Measurements from ENCODE around the gene COL18A1. TPM values are rescaled to one million over a fixed set of nuclear protein-coding genes. Genes with fewer than 3 reads are reported as not detected.

Gene COL18A1
- polyA plus RNA-seq, 1 of the 3 experiments (the other 2 are of a cell fraction): 118 TPM

GRCh38 chr21:45470087-45470515 lies 65.1 kb downstream of the COL18A1 start:
- no peak for DNase-seq
- Histone ChIP-seq H3K4me1 (ENCODE audit: control insufficient read depth in 1 of 2, insufficient read depth in 2 of 2, low read depth in 1 of 2, low read length in 1 of 2) (peaks cover 16 to 34% of the 10 kb centered on the region in 2 experiments; a peak in 3 of 4 replicates), H3K36me3 (replicated peaks in 1 of 2; ENCODE audit: control insufficient read depth in 1 of 2, insufficient read depth in 2 of 2, low read length in 1 of 2) (peaks cover 4 to 18% of the 10 kb centered on the region in 2 experiments), H4K20me1 (ENCODE audit: insufficient read depth) (peaks cover 58% of the 10 kb centered on the region), H3K79me2 (ENCODE audit: insufficient read depth) (peaks cover 65% of the 10 kb centered on the region), H2AFZ (ENCODE audit: low read depth) (no peak overlapping the region), H3F3A (replicated peaks; ENCODE audit: insufficient read depth) (peaks cover 17% of the 10 kb centered on the region), H3K4me2 (no peak overlapping the region), H3K9me2 (no peaks in the 10 kb centered on the region), H3K27ac (ENCODE audit: low read depth in 2 of 2, low read length in 1 of 2) (peak overlapping the region in 1 of 2 experiments; percentile 85; a peak in 2 of 4 replicates), H3K9me3 (no peaks in the 10 kb centered on the region), H3K27me3 (ENCODE audit: insufficient read depth) (no peaks in the 10 kb centered on the region), H3K9ac (no peak overlapping the region), H3K4me3 (ENCODE audit: low read depth in 2 of 2, low read length in 1 of 2) (no peak overlapping the region)
- no peak for TF ChIP-seq MAX (IDR thresholded peaks at IDR 0.05; ENCODE audit: low read depth)
- no peak for TF ChIP-seq GABPA (IDR thresholded peaks at IDR 0.05; ENCODE audit: low read depth)
- no peak for TF ChIP-seq FOXM1 (IDR thresholded peaks at IDR 0.05; ENCODE audit: low read depth)
- no peak for TF ChIP-seq ELF1 (IDR thresholded peaks at IDR 0.05)
- no peak for TF ChIP-seq RXRA (IDR thresholded peaks at IDR 0.05; ENCODE audit: borderline replicate concordance, low read depth)
- TF ChIP-seq SIN3A (IDR thresholded peaks at IDR 0.05; ENCODE audit: borderline replicate concordance, low read depth, low read length): no peak
- TF ChIP-seq IRF3 (IDR thresholded peaks at IDR 0.05; ENCODE audit: low read depth, low read length): no peak
- 97% methylated on average over 7 of the region's 7 CpGs for WGBS (ENCODE audit: low lambda C conversion rate)
- ChIA-PET POLR2A (no interaction called here), CTCF (interaction anchor here (1.3 to 2.2 kb wide), 3 partner anchors 8 to 351 kb away, joined by 3 to 21 read pairs (median 3); no protein-coding TSS in a partner anchor)

GRCh38 chr21:45470773-45471524 lies 66.0 kb downstream of the COL18A1 start:
- Histone ChIP-seq H3K4me1 (ENCODE audit: control insufficient read depth in 1 of 2, insufficient read depth in 2 of 2, low read depth in 1 of 2, low read length in 1 of 2) (peaks cover 16 to 26% of the 10 kb centered on the region in 2 experiments; a peak in 3 of 4 replicates), H3K9me2 (no peaks in the 10 kb centered on the region), H3K27ac (ENCODE audit: low read depth in 2 of 2, low read length in 1 of 2) (peak overlapping the region; percentile 1 to 85; a peak in 3 of 4 replicates), H3K27me3 (ENCODE audit: insufficient read depth) (no peaks in the 10 kb centered on the region), H3K9ac (peak overlapping the region; percentile 11; the same call in 1 of the 2 replicates), H3F3A (replicated peaks; ENCODE audit: insufficient read depth) (peaks cover 17% of the 10 kb centered on the region), H3K36me3 (replicated peaks in 1 of 2; ENCODE audit: control insufficient read depth in 1 of 2, insufficient read depth in 2 of 2, low read length in 1 of 2) (peaks cover 4 to 21% of the 10 kb centered on the region in 2 experiments), H3K4me2 (peak overlapping the region; percentile 72), H3K79me2 (ENCODE audit: insufficient read depth) (peaks cover 59% of the 10 kb centered on the region), H4K20me1 (ENCODE audit: insufficient read depth) (peaks cover 50% of the 10 kb centered on the region), H3K4me3 (ENCODE audit: low read depth in 2 of 2, low read length in 1 of 2) (no peak overlapping the region), H2AFZ (ENCODE audit: low read depth) (no peak overlapping the region), H3K9me3 (no peaks in the 10 kb centered on the region)
- no peak for TF ChIP-seq ELF1 (IDR thresholded peaks at IDR 0.05)
- no peak for TF ChIP-seq NRF1 (IDR thresholded peaks at IDR 0.05; ENCODE audit: low read depth, low read length)
- TF ChIP-seq SIN3A (IDR thresholded peaks at IDR 0.05; ENCODE audit: borderline replicate concordance, low read depth, low read length): 0 out of 2 replicates have a peak, but pooled peaks have one; percentile 42
- DNase-seq: no peak
- 80% methylated on average over 20 of the region's 28 CpGs for WGBS (ENCODE audit: low lambda C conversion rate)
- POLR2A ChIA-PET: no interaction called here
- CTCF ChIA-PET: interaction anchor here (1.3 kb wide), 2 partner anchors 181 to 758 kb away, joined by 3 read pairs; no protein-coding TSS in a partner anchor
